GM12801 (cell line): ENCODE measurements around the gene GARNL3.

Source experiments
- TF ChIP-seq, protein P1 (sequence below): IDR thresholded peaks from one replicate; pipeline ENCODE4 v1.5.1; 2011; ENCODE audit warnings: control low read depth; ENCODE audit not compliant: insufficient read length; ENCODE audit errors: extremely low read depth

The GARNL3 gene

DNA sequence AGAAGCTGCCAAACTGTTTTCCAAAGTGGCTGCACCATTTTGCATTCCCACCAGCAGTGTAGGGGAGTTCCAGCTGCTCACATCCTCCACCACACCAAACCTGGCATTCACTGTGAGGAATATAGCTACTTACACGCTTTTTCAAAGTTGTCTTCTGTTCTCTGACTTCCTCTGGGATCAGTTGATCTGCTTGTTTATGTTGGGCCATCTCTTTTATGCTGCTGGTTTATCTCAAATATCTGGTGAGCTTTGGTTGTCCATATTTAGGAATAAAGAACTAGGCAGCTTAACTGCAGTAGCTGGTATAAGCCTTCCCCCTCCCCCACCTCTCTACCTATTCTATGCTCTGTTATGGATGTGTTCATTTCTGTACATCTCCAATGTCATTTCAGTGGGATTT is 151.1 kb downstream of the GARNL3 start:
- TF ChIP-seq, protein P1, sequence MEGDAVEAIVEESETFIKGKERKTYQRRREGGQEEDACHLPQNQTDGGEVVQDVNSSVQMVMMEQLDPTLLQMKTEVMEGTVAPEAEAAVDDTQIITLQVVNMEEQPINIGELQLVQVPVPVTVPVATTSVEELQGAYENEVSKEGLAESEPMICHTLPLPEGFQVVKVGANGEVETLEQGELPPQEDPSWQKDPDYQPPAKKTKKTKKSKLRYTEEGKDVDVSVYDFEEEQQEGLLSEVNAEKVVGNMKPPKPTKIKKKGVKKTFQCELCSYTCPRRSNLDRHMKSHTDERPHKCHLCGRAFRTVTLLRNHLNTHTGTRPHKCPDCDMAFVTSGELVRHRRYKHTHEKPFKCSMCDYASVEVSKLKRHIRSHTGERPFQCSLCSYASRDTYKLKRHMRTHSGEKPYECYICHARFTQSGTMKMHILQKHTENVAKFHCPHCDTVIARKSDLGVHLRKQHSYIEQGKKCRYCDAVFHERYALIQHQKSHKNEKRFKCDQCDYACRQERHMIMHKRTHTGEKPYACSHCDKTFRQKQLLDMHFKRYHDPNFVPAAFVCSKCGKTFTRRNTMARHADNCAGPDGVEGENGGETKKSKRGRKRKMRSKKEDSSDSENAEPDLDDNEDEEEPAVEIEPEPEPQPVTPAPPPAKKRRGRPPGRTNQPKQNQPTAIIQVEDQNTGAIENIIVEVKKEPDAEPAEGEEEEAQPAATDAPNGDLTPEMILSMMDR: no peak

DNA sequence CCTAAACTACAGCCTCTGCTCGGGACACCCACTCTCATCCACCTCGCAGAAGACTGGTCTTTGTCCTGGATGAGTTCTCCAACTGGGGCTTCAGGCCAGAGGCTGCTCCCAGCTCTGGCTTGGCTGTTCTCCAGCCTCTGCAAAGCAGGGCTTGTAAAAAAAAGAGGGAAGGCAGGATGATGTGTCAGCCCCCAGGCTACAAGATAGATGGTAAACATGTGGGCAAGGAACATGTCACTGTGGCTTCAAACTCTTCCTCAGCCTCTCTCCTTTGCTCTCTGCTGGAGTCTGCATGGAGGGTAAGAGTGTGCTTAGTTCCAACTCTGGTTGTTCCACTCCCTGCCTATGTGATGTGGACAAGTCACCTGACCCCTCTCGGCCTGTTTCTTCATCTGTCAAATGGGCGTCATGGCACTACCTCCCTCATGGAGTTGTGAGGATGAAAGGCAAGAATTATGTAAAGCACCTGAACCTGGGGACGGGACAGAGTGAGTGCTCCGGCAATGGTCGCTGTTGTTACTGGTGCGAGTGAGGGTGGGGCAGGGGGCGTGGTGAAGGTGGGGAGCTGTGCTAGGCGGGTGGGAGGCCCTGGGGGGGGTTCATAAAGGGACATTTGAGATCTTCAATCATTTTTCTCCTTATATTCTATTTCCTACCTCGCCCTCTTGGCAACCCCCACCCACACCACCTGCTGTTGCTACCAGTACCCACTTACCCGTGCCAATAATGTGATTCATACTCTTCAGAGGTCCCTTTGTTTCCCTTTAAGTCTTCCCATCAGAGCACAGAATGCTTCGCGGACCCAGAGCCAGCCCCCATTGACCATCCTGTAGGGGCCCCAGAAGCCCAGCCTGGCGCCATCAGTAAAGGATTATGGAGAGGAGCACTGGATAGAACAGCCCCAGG is 152.8 kb downstream of the GARNL3 start:
- TF ChIP-seq, protein P1: no peak

DNA sequence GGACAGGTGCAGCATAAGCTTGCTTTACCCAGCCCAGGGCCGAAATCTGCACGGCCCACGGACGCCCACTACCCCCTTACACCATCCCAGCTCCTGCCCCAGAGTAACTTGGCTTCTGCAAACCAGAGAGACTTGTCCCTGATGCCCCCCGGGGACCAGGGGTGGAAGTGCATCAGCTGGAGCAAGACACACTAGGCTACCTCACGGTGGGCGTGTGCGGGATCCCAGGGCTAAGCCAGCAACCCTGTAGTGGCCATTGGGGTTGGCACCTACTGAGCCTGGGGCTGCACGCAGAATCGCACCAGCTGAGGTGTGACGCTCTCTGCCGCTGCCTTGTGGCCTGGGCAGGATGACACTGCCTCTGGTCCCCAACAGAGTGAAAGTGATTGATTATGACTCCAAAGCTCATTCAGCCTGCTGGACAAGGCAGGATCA is 153.5 kb downstream of the GARNL3 start:
- TF ChIP-seq, protein P1: no peak

DNA sequence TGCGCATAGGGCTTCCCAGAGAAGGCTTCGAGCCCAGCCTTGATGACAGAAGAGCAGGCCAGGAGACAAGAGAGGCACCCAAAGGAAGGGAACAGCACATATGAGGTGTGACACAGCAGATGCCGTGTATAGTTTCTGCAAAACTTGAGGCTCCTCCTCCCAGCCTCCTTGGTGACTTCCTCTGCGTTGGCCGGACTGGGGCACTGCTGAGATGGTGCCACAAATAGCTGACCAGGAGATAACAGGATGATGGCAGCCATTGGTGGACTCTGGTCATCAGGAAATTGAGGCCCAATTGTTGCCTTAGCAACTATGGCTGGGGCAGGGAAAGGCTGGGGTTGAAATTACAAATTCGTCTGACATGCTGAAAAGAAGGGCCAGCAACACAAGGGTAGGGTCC is 154.8 kb downstream of the GARNL3 start:
- TF ChIP-seq, protein P1: no peak

DNA sequence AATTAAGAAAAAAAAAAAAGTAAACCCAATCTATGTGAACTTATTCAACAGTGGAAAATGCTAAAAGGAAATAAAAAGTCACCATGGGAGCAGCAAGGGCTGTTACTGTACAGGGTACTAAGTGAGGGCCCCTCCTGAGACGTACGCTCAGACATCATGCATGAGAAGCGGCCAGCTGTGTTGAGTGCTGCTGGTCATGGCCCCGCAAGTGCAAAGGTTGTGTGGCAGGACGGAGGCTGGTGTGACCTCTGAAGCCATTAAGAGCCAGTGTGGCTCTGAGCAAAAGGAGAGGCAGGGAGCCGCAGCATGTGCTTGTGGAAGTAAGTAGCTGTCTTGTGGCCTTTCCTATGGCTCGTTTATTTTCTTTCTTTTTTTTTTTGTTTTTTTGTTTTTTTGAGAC is 156.5 kb downstream of the GARNL3 start:
- TF ChIP-seq, protein P1: no peak

DNA sequence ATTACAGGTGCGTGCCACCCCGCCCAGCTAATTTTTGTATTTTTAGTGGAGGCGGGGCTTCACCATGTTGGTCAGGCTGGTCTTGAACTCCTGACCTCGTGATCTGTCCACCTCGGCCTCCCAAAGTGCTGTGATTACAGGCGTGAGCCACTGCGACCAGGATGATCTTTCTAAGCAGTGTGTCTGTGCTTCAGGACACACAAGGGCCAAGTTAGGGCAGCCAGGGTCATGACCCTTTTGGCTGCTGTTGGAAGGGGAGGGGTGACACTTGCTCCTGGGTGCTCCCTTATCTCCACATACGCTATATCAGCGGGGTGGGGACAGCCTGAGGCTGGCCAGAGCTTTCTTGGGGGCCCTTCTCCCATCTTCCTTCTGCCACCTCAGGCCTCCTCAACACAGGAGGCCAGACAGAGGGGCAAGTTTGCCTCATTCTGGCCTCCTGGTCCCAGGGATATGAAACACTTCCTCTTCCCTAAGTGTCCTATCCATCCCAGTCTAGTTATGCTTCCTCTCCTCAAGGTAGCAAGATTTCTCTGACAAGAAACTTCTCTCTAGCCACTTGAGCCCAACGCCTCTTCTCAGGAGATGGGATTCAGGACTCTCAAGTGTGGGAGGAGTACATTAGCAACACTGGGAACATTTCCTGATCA is 157.7 kb downstream of the GARNL3 start:
- TF ChIP-seq, protein P1: no peak

DNA sequence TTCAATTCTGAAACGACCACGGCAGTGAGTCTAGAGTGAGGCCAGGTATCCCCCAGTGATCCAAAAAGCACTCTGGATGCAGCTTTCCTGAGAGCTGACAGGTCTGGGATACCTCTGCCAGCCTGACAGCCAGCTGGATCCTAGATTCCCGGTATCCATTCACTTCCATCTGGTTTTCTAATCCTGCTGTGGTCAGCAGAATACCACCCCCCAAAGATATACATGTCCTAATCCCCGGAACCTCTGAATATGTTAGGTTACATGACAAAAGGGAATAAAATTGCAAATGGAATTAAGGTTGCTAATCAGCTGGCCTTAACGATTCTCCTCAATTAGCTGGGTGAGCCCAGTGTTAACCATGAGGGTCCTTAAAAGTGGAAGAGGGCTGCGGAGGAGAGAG is 158.2 kb downstream of the GARNL3 start:
- TF ChIP-seq, protein P1: no peak
